SK-N-SH (cell line): ENCODE results near the gene CBX8. TPM values are rescaled to one million over a fixed set of nuclear protein-coding genes. Genes with fewer than 3 reads are reported as not detected.

Experiments used
- CTCF ChIA-PET: fragments of 300-600, 350-600 bp; formaldehyde crosslinking; extraction: SDS; loops from one replicate; lab custom pipeline; 2021; lab: Yijun Ruan, JAX
- POLR2A ChIA-PET: fragments of 350-600 bp; sonication (Branson Sonifier 250); formaldehyde crosslinking; extraction: SDS; loops from one replicate; lab custom pipeline; 2020; ENCODE audit warnings: antibody characterized with exemption, inconsistent platforms; lab: Yijun Ruan, JAX
- DNase-seq: peaks from one replicate; pipeline ENCODE4 v3.0.0; 2012
- H2AFZ ChIP-seq: fragments of 200-600 bp; sonication (generic); 2 replicates; pipeline ENCODE4 v1.8.1; 2016; ENCODE audit warnings: antibody characterized with exemption, mild to moderate bottlenecking, low read depth
- H3F3A ChIP-seq: fragments of 200-600 bp; sonication (generic); replicated peaks from 2 replicates; pipeline ENCODE3; 2016; ENCODE audit warnings: antibody characterized with exemption, mild to moderate bottlenecking; ENCODE audit not compliant: insufficient read depth
- H3K27ac ChIP-seq, 2 experiments: fragments of 200-500 bp in 1 of 2; fragments of 200-600 bp in 1 of 2; sonication (Bioruptor generic) in 1 of 2; sonication (generic), shearing (Covaris generic) in 1 of 2; 2 replicates each; pipeline versions ENCODE4 v1.5.1 to v1.6.1; 2014 to 2016; ENCODE audit warnings: low read depth in 2 of 2, inconsistent platforms in 1 of 2, low read length in 1 of 2, mild to moderate bottlenecking in 1 of 2, mixed read lengths in 1 of 2
- H3K27me3 ChIP-seq: fragments of 200-600 bp; sonication (generic), shearing (Covaris generic); 2 replicates; pipeline ENCODE4 v1.6.1; 2016; ENCODE audit warnings: mixed run types; ENCODE audit not compliant: insufficient read depth
- H3K36me3 ChIP-seq, 2 experiments: fragments of 200-500 bp in 1 of 2; fragments of 200-600 bp in 1 of 2; sonication (Bioruptor generic) in 1 of 2; sonication (generic) in 1 of 2; replicated peaks in 1 of 2; 2 replicates each; pipeline versions ENCODE3 to v1.5.1; 2014 to 2016; ENCODE audit warnings: low read length in 1 of 2, mild to moderate bottlenecking in 1 of 2; ENCODE audit not compliant: insufficient read depth in 2 of 2, control insufficient read depth in 1 of 2
- H3K4me1 ChIP-seq, 2 experiments: fragments of 200-500 bp in 1 of 2; fragments of 200-600 bp in 1 of 2; sonication (Bioruptor generic) in 1 of 2; sonication (generic), shearing (Covaris generic) in 1 of 2; 2 replicates each; pipeline versions ENCODE4 v1.5.1 to v1.6.1; 2014 to 2016; ENCODE audit warnings: low read depth in 1 of 2, low read length in 1 of 2, mixed run types in 1 of 2; ENCODE audit not compliant: insufficient read depth in 2 of 2, control insufficient read depth in 1 of 2
- H3K4me2 ChIP-seq: fragments of 200-600 bp; sonication (generic), shearing (Covaris generic); 2 replicates; pipeline ENCODE4 v1.6.1; 2017; ENCODE audit warnings: mixed run types
- H3K4me3 ChIP-seq, 2 experiments: fragments of 200-500 bp in 1 of 2; fragments of 200-600 bp in 1 of 2; sonication (Bioruptor generic) in 1 of 2; sonication (generic), shearing (Covaris generic) in 1 of 2; 2 replicates each; pipeline versions ENCODE4 v1.5.1 to v1.8.1; 2014 to 2016; ENCODE audit warnings: low read depth in 2 of 2, inconsistent platforms in 1 of 2, low read length in 1 of 2, mild to moderate bottlenecking in 1 of 2, mixed read lengths in 1 of 2, moderate library complexity in 1 of 2
- H3K79me2 ChIP-seq: fragments of 200-600 bp; sonication (generic); 2 replicates; pipeline ENCODE4 v1.8.1; 2017; ENCODE audit warnings: mild to moderate bottlenecking; ENCODE audit not compliant: insufficient read depth
- H3K9ac ChIP-seq: fragments of 200-600 bp; sonication (generic); 2 replicates; pipeline ENCODE4 v1.6.1; 2017; ENCODE audit warnings: mixed run types
- H3K9me2 ChIP-seq: fragments of 200-600 bp; sonication (generic); 2 replicates; pipeline ENCODE4 v1.6.1; 2017; ENCODE audit warnings: mixed run types
- H3K9me3 ChIP-seq: fragments of 200-600 bp; sonication (generic); 2 replicates; pipeline ENCODE4 v1.6.1; 2017; ENCODE audit warnings: mixed run types, mild to moderate bottlenecking, moderate library complexity
- H4K20me1 ChIP-seq: fragments of 200-600 bp; sonication (generic); 2 replicates; pipeline ENCODE4 v1.6.1; 2017; ENCODE audit warnings: mild to moderate bottlenecking, mixed run types; ENCODE audit not compliant: insufficient read depth
- FOSL2 ChIP-seq: IDR thresholded peaks from 2 replicates; pipeline ENCODE4 v1.4.0; 2012; ENCODE audit warnings: low read depth, mild to moderate bottlenecking, moderate library complexity, borderline replicate concordance
- FOXM1 ChIP-seq: IDR thresholded peaks from 2 replicates; pipeline ENCODE4 v1.4.0; 2012; ENCODE audit warnings: low read depth, mild to moderate bottlenecking
- GABPA ChIP-seq: IDR thresholded peaks from 2 replicates; pipeline ENCODE4 v1.4.0; 2012; ENCODE audit warnings: low read depth, mild to moderate bottlenecking
- MEF2A ChIP-seq: IDR thresholded peaks from 2 replicates; pipeline ENCODE4 v1.4.0; 2012; ENCODE audit warnings: low read depth, borderline replicate concordance
- MXI1 ChIP-seq: IDR thresholded peaks from 2 replicates; pipeline ENCODE4 v1.6.1; 2012; ENCODE audit warnings: mild to moderate bottlenecking, low read depth, low read length, improper control_type of control experiment
- NRF1 ChIP-seq: IDR thresholded peaks from 2 replicates; pipeline ENCODE4 v1.6.1; 2012; ENCODE audit warnings: low read depth, mild to moderate bottlenecking, low read length
- POLR2AphosphoS5 ChIP-seq: IDR thresholded peaks from 2 replicates; pipeline ENCODE4 v1.6.1; 2012; ENCODE audit warnings: low read depth, low read length
- RCOR1 ChIP-seq: fragments of 150-350 bp; IDR thresholded peaks from 2 replicates; pipeline ENCODE4 v1.6.1; 2017; ENCODE audit warnings: antibody characterized with exemption, low read length
- REST ChIP-seq: IDR thresholded peaks from 2 replicates; pipeline ENCODE4 v1.6.1; 2012; ENCODE audit warnings: mild to moderate bottlenecking, low read depth, low read length, moderate library complexity
- RFX5 ChIP-seq: IDR thresholded peaks from 2 replicates; pipeline ENCODE4 v1.6.1; 2012; ENCODE audit warnings: mild to moderate bottlenecking, improper control_type of control experiment, low read length
- TEAD4 ChIP-seq: IDR thresholded peaks from 2 replicates; pipeline ENCODE4 v1.4.0; 2012; ENCODE audit warnings: mild to moderate bottlenecking, borderline replicate concordance; ENCODE audit not compliant: insufficient read depth
- USF2 ChIP-seq: fragments of 150-350 bp; IDR thresholded peaks from 2 replicates; pipeline ENCODE4 v1.6.1; 2017; ENCODE audit warnings: antibody characterized with exemption, low read length, low read depth, borderline replicate concordance
- YY1 ChIP-seq: IDR thresholded peaks from 2 replicates; pipeline ENCODE4 v1.4.0; 2012; ENCODE audit warnings: low read depth, mild to moderate bottlenecking
- WGBS: methylation state at CpG from one replicate; pipeline ENCODE4 v1.1.6; 2017; ENCODE audit warnings: low lambda C conversion rate; 5-methylcytosine and 5-hydroxymethylcytosine counted together
- polyA plus RNA-seq, 3 experiments: library from polyadenylated mRNA; depleted of rRNA; stranded (reverse); fragments of >200 nt; gene quantifications; 2 replicates each; pipeline ENCODE4 v1.2.3, GENCODE V29; 2012

The CBX8 gene
- polyA plus RNA-seq, 1 of the 3 experiments (the other 2 are of a cell fraction), result 2.9 TPM

- Histone ChIP-seq H3K27me3 (no peaks in the 10 kb centered on the region), H3K9me3 (no peaks in the 10 kb centered on the region), H3K4me1 (peaks cover 0 to 34% of the 10 kb centered on the region in 2 experiments; a peak in 2 of 4 replicates), H3K4me3 (no peak overlapping the region), H3K9me2 (no peaks in the 10 kb centered on the region), H4K20me1 (peaks cover 5% of the 10 kb centered on the region; the same call in 1 of the 2 replicates), H2AFZ (no peak overlapping the region), H3K9ac (no peak overlapping the region), H3K4me2 (no peak overlapping the region), H3F3A (peaks cover 7% of the 10 kb centered on the region), H3K27ac (no peak overlapping the region), H3K36me3 (peaks cover 5 to 12% of the 10 kb centered on the region in 2 experiments), H3K79me2 (no peaks in the 10 kb centered on the region)
- ChIA-PET CTCF (interaction anchor here (1.6 to 7.1 kb wide), 5 partner anchors 8 to 253 kb away, joined by 4 to 65 read pairs (median 10); partner anchors contain the start of gene CBX4), POLR2A (interaction anchor here (0.7 to 1.8 kb wide), 2 partner anchors 10 to 16 kb away, joined by 3 to 7 read pairs; no protein-coding TSS in a partner anchor)
- no peak for DNase-seq
- WGBS, result 83% methylated on average over 2 of the region's 2 CpGs
- TF ChIP-seq YY1 (no peak), POLR2AphosphoS5 (no peak), NRF1 (no peak), RFX5 (no peak), REST (no peak), FOSL2 (no peak), FOXM1 (no peak), MEF2A (no peak), USF2 (no peak), TEAD4 (no peak), MXI1 (no peak), GABPA (no peak), RCOR1 (no peak)
Observed at GRCh38 chr17:79829004-79829403, 32.1 kb upstream of the CBX8 start.
